B cell (primary cell): ENCODE data around the gene SNRPD3. TPM values are rescaled to one million over a fixed set of nuclear protein-coding genes. Genes with fewer than 3 reads are reported as not detected.

Experiments
- ATAC-seq: fragments of 200-7000 bp; cut with Tn5 transposase; one replicate; pipeline ENCODE4 v1.10.0; 2021; ENCODE audit warnings: low read depth, mild to moderate bottlenecking, moderate number of reproducible peaks, moderate library complexity
- CTCF ChIA-PET: fragments of 350-600 bp; sonication (Branson Sonifier 250); formaldehyde crosslinking; loops from one replicate; lab custom pipeline; 2021; ENCODE audit warnings: antibody characterized with exemption, inconsistent platforms; lab: Charles Lee
- POLR2A ChIA-PET: fragments of 350-600 bp; sonication (Branson Sonifier 250); formaldehyde crosslinking; loops from one replicate; lab custom pipeline; 2021; ENCODE audit warnings: antibody characterized with exemption; lab: Charles Lee
- DNase-seq: peaks from one replicate; pipeline ENCODE4 v3.0.0; 2013
- H2AFZ ChIP-seq: 2 replicates; pipeline ENCODE4 v1.6.1; 2012; ENCODE audit warnings: mild to moderate bottlenecking, low read depth, low read length; ENCODE audit not compliant: insufficient read depth, poor library complexity, severe bottlenecking
- H3K27ac ChIP-seq, 2 donors: 1 replicate in 1 of 2; 2 replicates in 1 of 2; pipeline ENCODE4 v1.5.1; 2012 to 2013; ENCODE audit warnings: low read length in 2 of 2, mild to moderate bottlenecking in 2 of 2, moderate library complexity in 1 of 2
- H3K27me3 ChIP-seq, 4 experiments: fragments of 200-600 bp in 1 of 4; sonication (generic) in 1 of 4; replicated peaks in 1 of 4; 1 replicate in 2 of 4; 2 replicates in 2 of 4; pipeline versions ENCODE4 v1.6.1 to v1.7.0; 2013 to 2016; ENCODE audit warnings: low read length in 3 of 4, mild to moderate bottlenecking in 2 of 4, mixed read lengths in 1 of 4, moderate library complexity in 1 of 4; ENCODE audit not compliant: insufficient read depth in 4 of 4, control insufficient read depth in 3 of 4; ENCODE audit errors: control extremely low read depth in 1 of 4
- H3K36me3 ChIP-seq, 2 experiments: replicated peaks in 1 of 2; 1 replicate in 1 of 2; 2 replicates in 1 of 2; pipeline versions ENCODE4 v1.6.1 to v1.7.1; 2013; ENCODE audit warnings: low read length in 1 of 2; ENCODE audit not compliant: insufficient read depth in 2 of 2, control insufficient read depth in 1 of 2; ENCODE audit errors: control extremely low read depth in 1 of 2, extremely low read depth in 1 of 2
- H3K4me1 ChIP-seq, 2 donors: fragments of 200-600 bp in 1 of 2; sonication (generic) in 1 of 2; 1 replicate in 1 of 2; 2 replicates in 1 of 2; pipeline versions ENCODE4 v1.5.1 to v1.6.1; 2013 to 2017; ENCODE audit warnings: low read length in 2 of 2; ENCODE audit not compliant: control insufficient read depth in 2 of 2, insufficient read depth in 2 of 2
- H3K4me2 ChIP-seq: replicated peaks from 2 replicates; pipeline ENCODE3; 2012; ENCODE audit warnings: mild to moderate bottlenecking, low read depth, low read length; ENCODE audit not compliant: poor library complexity, severe bottlenecking
- H3K4me3 ChIP-seq, 5 experiments: fragments of 200-600 bp in 1 of 5; sonication (generic) in 1 of 5; 1 replicate in 3 of 5; 2 replicates in 2 of 5; pipeline versions ENCODE4 v1.5.1 to v1.7.0; 2011 to 2016; ENCODE audit warnings: low read length in 4 of 5, mild to moderate bottlenecking in 4 of 5, low read depth in 2 of 5, control low read depth in 1 of 5, moderate library complexity in 1 of 5; ENCODE audit not compliant: insufficient read depth in 1 of 5; ENCODE audit errors: control extremely low read depth in 1 of 5, extremely low read depth in 1 of 5
- H3K79me2 ChIP-seq: fragments of 200-600 bp; sonication (generic); one replicate; pipeline ENCODE4 v1.6.0; 2016; ENCODE audit warnings: low read length; ENCODE audit not compliant: control insufficient read depth, insufficient read depth
- H3K9ac ChIP-seq: fragments of 200-600 bp; sonication (generic); 2 replicates; pipeline ENCODE4 v1.6.1; 2017; ENCODE audit warnings: mild to moderate bottlenecking, low read length, moderate library complexity
- H3K9me3 ChIP-seq, 3 donors: one replicate each; pipeline versions ENCODE4 v1.6.1 to v1.7.1; 2013; ENCODE audit warnings: low read length in 2 of 3; ENCODE audit not compliant: control insufficient read depth in 2 of 3, insufficient read depth in 1 of 3; ENCODE audit errors: control extremely low read depth in 1 of 3
- H4K20me1 ChIP-seq: 2 replicates; pipeline ENCODE4 v1.6.0; 2012; ENCODE audit warnings: mild to moderate bottlenecking, low read length; ENCODE audit not compliant: insufficient read depth, control insufficient read depth, poor library complexity, severe bottlenecking
- H3K27ac Mint-ChIP-seq: one replicate; pipeline ENCODE4 v1.8.0; 2021; ENCODE audit warnings: mixed read lengths
- H3K27me3 Mint-ChIP-seq: one replicate; pipeline ENCODE4 v1.8.0; 2021; ENCODE audit warnings: mixed read lengths
- H3K4me1 Mint-ChIP-seq: one replicate; pipeline ENCODE4 v1.8.0; 2021; ENCODE audit warnings: mixed read lengths
- H3K4me3 Mint-ChIP-seq: one replicate; pipeline ENCODE4 v1.8.0; 2021; ENCODE audit warnings: mixed read lengths
- H3K9me3 Mint-ChIP-seq: one replicate; pipeline ENCODE4 v1.8.0; 2022; ENCODE audit warnings: mixed read lengths; ENCODE audit not compliant: insufficient read depth
- EZH2 ChIP-seq: IDR thresholded peaks from 2 replicates; pipeline ENCODE4 v1.6.1; 2012; ENCODE audit warnings: borderline replicate concordance, low read depth, mild to moderate bottlenecking, moderate library complexity, low read length; ENCODE audit not compliant: insufficient read depth, poor library complexity, severe bottlenecking
- WGBS: methylation state at CpG from one replicate; pipeline ENCODE4 v1.1.5; 2013; ENCODE audit warnings: missing lambda C conversion rate; ENCODE audit not compliant: insufficient coverage; 5-methylcytosine and 5-hydroxymethylcytosine counted together
- intact Hi-C: fragments of 100-400 bp; cut with micrococcal nuclease; formaldehyde crosslinking; loops from one replicate; pipeline ENCODE4 v1.10.0; 2022
- polyA plus RNA-seq: library from polyadenylated mRNA; depleted of rRNA; stranded (reverse); fragments of >200 nt; gene quantifications from 2 replicates; pipeline ENCODE4 v1.2.3, GENCODE V29; 2012
- total RNA-seq, 2 donors: library from RNA; stranded (reverse); fragments of 120-200 nt in 1 of 2; gene quantifications; 1 replicate in 1 of 2; 2 replicates in 1 of 2; pipeline versions ENCODE4 v1.2.3 to v1.2.4, GENCODE V29; 2013 to 2022
- TF ChIP-seq, protein P1 (sequence below): fragments of 200-600 bp; IDR thresholded peaks from one replicate; pipeline ENCODE4 v1.8.0; 2022; ENCODE audit warnings: antibody characterized with exemption, mild to moderate bottlenecking

SNRPD3 gene
- total and polyA plus RNA-seq, 2 donors (not counting 1 experiment from before 2014, with no cell fraction given) = 76.7 to 165 TPM

DNA sequence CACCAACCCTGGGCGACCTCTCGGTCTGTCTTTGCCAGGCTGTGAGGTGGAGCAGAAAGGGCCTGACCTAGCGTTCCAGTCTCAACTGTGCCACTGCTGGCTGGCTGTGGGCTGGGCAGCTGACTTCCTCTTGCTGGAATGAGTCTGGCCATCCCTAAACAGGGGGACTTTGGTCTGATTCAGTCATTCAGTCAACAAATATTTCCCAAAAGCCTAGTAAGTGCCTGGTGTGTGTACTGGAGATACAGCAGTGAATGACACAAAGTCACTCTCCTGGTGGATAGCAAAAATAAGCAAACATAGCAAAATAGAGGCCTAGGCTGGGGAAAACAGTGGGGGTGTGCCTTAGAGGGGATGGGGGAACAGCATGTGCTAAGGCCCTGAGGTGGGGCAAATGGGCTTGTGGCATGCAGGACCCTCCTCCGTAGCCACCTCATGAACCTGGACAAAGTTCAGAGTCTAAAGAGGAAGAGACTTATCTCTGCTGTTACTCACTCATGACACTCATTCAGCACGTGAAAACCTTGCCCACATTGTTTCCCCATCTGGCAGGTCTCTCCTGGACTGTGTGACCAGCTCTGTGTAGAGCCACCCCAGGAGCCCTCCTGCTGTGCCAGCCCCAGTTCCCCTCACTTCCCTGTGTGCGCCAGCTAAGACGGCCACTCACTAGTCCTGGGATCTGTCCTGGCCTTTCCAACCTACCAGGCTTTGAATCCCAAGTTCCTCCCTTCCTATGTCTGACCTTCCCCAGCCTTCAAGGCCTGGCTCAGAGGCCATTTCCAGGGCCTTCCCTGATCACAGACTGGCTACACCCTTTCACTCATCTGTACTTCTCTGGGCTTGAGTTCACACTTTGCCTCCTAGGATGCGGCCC is 5.5 kb upstream of the SNRPD3 start:
- no peaks in the 10 kb centered on the region for H3K9me3 Mint-ChIP-seq
- intact Hi-C loops = loop anchor here (10.0 kb wide), 2 partner anchors 745 to 1405 kb away; partner anchors contain the start of genes RAB36 and RSPH14
- peak overlapping the region; percentile 91 for H3K27ac Mint-ChIP-seq
- Histone ChIP-seq H2AFZ (no peak overlapping the region), H3K4me3 (no peak overlapping the region), H3K9ac (peak overlapping the region; percentile 41), H4K20me1 (peaks cover 81% of the 10 kb centered on the region), H3K79me2 (peaks cover 86% of the 10 kb centered on the region), H3K36me3 (peaks cover 7 to 63% of the 10 kb centered on the region in 2 experiments), H3K27ac (peak overlapping the region; percentile 87 to 96), H3K9me3 (no peaks in the 10 kb centered on the region), H3K4me1 (peaks cover 41 to 55% of the 10 kb centered on the region in 2 donors), H3K27me3 (no peaks in the 10 kb centered on the region), H3K4me2 (peak overlapping the region; percentile 83)
- POLR2A ChIA-PET = interaction anchor here (0.7 kb wide), 1 partner anchor 11 kb away, joined by 3 read pairs; no protein-coding TSS in a partner anchor
- H3K4me1 Mint-ChIP-seq = peaks cover 64% of the 10 kb centered on the region
- DNase-seq (no peak), ATAC-seq (no peak)
- no peak for TF ChIP-seq EZH2
- TF ChIP-seq, protein P1, sequence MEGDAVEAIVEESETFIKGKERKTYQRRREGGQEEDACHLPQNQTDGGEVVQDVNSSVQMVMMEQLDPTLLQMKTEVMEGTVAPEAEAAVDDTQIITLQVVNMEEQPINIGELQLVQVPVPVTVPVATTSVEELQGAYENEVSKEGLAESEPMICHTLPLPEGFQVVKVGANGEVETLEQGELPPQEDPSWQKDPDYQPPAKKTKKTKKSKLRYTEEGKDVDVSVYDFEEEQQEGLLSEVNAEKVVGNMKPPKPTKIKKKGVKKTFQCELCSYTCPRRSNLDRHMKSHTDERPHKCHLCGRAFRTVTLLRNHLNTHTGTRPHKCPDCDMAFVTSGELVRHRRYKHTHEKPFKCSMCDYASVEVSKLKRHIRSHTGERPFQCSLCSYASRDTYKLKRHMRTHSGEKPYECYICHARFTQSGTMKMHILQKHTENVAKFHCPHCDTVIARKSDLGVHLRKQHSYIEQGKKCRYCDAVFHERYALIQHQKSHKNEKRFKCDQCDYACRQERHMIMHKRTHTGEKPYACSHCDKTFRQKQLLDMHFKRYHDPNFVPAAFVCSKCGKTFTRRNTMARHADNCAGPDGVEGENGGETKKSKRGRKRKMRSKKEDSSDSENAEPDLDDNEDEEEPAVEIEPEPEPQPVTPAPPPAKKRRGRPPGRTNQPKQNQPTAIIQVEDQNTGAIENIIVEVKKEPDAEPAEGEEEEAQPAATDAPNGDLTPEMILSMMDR = no peak
- 73% methylated on average over 5 of the region's 8 CpGs for WGBS
- CTCF ChIA-PET = interaction anchor here (0.6 to 2.6 kb wide), 3 partner anchors 28 to 132 kb away, joined by 3 to 8 read pairs (median 3); no protein-coding TSS in a partner anchor
- H3K4me3 Mint-ChIP-seq = peak overlapping the region; percentile 52
- H3K27me3 Mint-ChIP-seq = no peaks in the 10 kb centered on the region
